VCaP (cell line): ENCODE data around the gene REM2.

Experiments
- H3K27ac ChIP-seq: fragments of 450-650 bp; 2 replicates; pipeline ENCODE4 v1.5.1; 2017
- TF ChIP-seq, protein P1 (sequence below): fragments of 450-650 bp; conservative IDR thresholded peaks from 2 replicates; pipeline ENCODE4 v1.5.1; 2017; ENCODE audit warnings: mild to moderate bottlenecking, moderate library complexity

REM2 gene

DNA sequence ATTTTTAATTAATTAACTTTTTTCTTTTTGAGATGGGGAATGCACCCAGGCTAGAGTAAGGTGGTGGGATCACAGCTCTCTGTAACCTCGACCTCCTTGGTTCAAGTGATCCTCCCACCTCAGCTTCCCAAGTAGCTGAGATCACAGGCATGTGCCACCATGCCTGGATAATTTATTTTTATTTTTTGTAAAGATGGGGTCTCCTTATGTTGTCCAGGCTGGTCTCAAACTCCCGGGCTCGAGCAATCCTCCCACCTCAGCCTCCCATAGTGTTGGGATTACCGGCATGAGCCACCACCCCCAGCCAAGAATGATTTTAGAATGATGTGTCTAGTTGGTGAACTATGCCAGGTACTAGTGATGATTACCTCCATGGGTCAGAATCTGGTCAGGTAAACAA, 18.0 kb upstream of the REM2 start:
- TF ChIP-seq, protein P1, sequence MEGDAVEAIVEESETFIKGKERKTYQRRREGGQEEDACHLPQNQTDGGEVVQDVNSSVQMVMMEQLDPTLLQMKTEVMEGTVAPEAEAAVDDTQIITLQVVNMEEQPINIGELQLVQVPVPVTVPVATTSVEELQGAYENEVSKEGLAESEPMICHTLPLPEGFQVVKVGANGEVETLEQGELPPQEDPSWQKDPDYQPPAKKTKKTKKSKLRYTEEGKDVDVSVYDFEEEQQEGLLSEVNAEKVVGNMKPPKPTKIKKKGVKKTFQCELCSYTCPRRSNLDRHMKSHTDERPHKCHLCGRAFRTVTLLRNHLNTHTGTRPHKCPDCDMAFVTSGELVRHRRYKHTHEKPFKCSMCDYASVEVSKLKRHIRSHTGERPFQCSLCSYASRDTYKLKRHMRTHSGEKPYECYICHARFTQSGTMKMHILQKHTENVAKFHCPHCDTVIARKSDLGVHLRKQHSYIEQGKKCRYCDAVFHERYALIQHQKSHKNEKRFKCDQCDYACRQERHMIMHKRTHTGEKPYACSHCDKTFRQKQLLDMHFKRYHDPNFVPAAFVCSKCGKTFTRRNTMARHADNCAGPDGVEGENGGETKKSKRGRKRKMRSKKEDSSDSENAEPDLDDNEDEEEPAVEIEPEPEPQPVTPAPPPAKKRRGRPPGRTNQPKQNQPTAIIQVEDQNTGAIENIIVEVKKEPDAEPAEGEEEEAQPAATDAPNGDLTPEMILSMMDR = no peak
- H3K27ac ChIP-seq = no peak overlapping the region

DNA sequence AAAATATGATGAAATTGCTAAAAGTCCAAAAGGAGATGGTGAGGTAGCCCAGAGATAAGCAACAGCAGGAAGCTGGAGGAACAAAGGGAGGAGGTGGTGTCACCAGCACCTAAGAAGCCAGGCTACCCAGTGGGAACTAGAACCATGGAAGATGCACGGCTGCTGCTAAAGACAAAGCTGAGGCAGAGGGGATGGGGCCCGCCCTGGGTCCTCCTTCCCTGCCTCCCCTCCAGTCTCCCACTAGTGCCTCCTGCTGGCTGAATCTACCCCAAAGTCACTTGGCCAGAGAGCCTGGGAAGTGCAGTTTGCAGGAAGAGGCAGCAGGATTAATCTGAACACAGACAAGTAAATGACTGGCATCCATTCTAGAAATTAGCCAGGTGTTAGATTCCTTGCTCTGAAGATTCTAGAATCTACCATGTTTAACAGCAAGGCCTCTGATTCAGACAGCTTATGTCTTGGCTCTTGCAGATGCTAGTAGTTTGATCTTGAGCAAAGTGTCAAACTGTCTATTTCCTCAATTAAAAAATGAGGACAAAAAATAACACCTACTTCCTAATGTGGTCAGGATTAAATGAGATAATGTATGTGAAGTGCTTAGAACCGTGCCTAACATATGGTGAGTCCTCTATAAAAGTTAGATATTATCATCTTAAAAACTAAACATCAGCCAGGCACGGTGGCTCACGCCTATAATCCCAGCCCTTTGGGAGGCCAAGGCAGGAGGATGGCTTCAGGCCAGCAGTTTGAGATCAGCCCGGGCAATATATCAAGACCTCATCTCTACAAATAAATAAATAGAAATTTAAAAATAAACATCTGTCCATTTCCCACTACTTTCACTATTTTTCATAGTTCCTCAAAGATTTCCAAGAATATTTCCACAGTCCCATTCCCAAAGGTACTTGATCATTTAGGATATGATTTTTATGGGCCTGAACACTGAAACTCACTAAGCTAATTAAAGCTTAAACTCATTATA, 17.3 kb upstream of the REM2 start:
- TF ChIP-seq, protein P1 = no peak
- no peak overlapping the region for H3K27ac ChIP-seq

DNA sequence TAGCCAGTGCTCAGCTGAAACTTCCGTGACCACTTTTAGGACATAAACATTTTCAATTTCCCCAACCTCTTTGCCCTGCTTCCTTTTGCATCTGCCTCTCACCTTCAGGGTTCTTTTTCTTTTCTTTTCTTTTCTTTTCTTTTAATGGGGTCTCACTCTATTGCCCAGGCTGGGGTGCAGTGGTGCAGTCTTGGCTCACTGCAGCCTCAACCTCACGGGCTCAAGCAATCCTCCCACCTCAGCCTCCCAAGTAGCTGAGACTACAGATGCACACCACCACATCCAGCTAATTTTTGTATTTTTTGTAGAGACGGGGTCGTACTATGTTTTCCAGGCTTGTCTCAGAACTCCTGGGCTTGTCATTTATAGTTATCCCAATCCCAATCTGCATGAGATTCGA, 16.1 kb upstream of the REM2 start:
- no peak overlapping the region for H3K27ac ChIP-seq
- TF ChIP-seq, protein P1 = no peak

DNA sequence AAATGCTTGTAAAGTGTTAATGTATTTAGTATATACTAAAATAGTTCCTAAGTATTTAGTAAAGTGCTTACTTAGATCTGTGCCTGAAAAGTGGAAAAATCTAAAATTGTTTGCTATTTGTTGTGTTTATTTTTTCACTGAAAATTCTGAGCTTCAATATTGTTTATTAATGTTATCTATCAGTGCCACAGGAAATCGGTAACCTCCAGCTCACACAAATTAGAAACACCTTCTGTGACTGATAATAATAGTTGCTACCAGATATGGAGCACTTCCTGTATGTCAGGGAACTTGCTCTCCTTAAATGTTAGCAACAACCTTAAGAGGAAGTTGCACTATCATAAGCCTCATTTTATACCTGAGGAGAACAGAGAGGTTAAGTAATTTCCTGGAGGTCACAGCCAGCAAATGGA, 12.2 kb upstream of the REM2 start:
- TF ChIP-seq, protein P1 = no peak
- peak overlapping the region; percentile 95 for H3K27ac ChIP-seq

DNA sequence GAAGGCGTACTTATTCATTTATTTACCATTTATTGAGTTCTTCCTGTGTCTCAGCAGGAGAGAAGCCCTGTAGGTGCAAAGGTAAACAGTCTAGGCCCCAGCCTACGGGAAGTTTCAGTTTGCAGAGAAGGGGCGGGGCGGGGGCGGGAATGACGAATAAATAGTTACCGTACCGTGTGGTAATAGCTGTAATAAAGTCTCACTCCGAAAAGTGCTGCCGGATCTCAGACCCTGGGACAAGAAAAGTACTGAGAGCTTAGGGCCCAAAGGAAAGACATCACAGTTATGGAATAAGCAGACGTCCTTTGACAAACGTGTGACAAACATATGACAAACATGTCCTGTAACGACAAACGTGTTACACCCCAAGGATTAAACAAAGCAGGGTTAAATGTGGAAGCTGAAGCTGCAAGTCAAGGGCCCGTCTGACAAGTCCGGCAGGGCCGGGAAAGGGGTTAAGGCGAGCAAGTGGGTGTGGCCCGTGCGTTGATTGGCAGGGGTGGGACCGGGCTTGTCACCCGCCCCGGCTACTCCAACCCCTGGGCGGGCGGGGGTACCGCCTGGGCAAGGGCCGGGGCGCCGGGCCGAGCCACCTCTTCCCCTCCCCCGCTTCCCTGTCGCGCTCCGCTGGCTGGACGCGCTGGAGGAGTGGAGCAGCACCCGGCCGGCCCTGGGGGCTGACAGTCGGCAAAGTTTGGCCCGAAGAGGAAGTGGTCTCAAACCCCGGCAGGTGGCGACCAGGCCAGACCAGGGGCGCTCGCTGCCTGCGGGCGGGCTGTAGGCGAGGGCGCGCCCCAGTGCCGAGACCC, 11.6 kb upstream of the REM2 start, which contains the start of gene LRP10:
Gene LRP10 (plus strand): TSS at position 517 of the 809 bp plus-strand sequence. CDS start 564 bp downstream, outside the sequence.
- H3K27ac ChIP-seq = peak within 1 kb of the TSS; percentile 95
- TF ChIP-seq, protein P1 = no peak

DNA sequence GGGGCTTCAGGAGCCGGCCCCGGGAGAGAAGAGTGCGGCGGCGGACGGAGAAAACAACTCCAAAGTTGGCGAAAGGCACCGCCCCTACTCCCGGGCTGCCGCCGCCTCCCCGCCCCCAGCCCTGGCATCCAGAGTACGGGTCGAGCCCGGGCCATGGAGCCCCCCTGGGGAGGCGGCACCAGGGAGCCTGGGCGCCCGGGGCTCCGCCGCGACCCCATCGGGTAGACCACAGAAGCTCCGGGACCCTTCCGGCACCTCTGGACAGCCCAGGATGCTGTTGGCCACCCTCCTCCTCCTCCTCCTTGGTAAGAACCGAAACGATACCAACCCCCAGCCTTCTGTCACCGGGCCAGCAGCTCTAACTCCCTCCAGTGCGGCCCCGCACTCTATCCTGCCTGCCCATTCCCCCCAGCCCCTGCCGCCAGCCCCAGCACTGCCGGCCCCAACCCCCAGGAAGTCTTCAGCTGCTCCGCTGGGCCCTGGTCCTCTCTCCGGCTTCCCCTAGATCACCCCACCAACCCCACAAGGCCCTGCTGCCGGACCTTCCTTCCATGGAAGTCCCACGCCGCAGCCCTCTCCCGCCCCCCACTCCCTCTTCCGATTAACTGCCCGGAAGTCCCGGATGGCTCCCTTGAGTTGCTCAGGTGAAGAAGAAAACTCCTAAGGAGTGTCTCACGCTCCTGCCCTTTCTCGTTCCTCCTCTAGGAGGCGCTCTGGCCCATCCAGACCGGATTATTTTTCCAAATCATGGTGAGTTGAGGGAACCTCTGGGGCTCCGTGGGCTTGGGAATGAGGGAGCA, 10.8 kb upstream of the REM2 start:
- H3K27ac ChIP-seq = peak overlapping the region; percentile 95
- TF ChIP-seq, protein P1 = peak; percentile 96
